H1 (cell line): ENCODE data around the gene THAP11. TPM values are rescaled to one million over a fixed set of nuclear protein-coding genes. Genes with fewer than 3 reads are reported as not detected.

Experiments
- POLR2AphosphoS5 ChIP-seq: IDR thresholded peaks from 2 replicates; pipeline ENCODE4 v1.6.1; 2011; ENCODE audit warnings: low read depth, low read length
- RBBP5 ChIP-seq: IDR thresholded peaks from 2 replicates; pipeline ENCODE4 v1.7.1; 2012; ENCODE audit warnings: low read depth, mild to moderate bottlenecking, inconsistent platforms, low read length, moderate library complexity, borderline replicate concordance
- YY1 ChIP-seq: IDR thresholded peaks from 2 replicates; pipeline ENCODE4 v1.6.1; 2011; ENCODE audit warnings: low read depth, mild to moderate bottlenecking, low read length
- polyA plus RNA-seq, 7 experiments: library from polyadenylated mRNA; depleted of rRNA in 3 of 7; stranded (reverse) in 5 of 7; unstranded in 2 of 7; fragments of >200 nt in 5 of 7; fragments of 200-250 nt in 2 of 7; gene quantifications; 1 replicate in 5 of 7; 2 replicates in 1 of 7; 4 replicates in 1 of 7; pipeline versions ENCODE4 v1.2.1 to v1.2.3, GENCODE V29; 2011 to 2013; ENCODE audit warnings: missing spikeins in 2 of 7, mixed read lengths in 2 of 7
- total RNA-seq: library from RNA; stranded (reverse); fragmentation: NEBNext Ultra II Directional; extraction: Animal tissue kit (Norgen Biotek cat#: 25700); gene quantifications from 2 replicates; pipeline ENCODE4 v1.2.1, GENCODE V29; 2021
- TF ChIP-seq, protein P1 (sequence below): fragments of 300-600 bp; sonication (generic); IDR thresholded peaks from 2 replicates; pipeline ENCODE4 v1.7.1; 2012; ENCODE audit warnings: low read length, moderate library complexity, mild to moderate bottlenecking, inconsistent platforms; ENCODE audit not compliant: insufficient replicate concordance

THAP11 gene
- total and polyA plus RNA-seq, 2 of the 8 experiments (the other 6 are each of a cell fraction or from before 2014, with no cell fraction given) = 50.8 to 54.8 TPM

DNA sequence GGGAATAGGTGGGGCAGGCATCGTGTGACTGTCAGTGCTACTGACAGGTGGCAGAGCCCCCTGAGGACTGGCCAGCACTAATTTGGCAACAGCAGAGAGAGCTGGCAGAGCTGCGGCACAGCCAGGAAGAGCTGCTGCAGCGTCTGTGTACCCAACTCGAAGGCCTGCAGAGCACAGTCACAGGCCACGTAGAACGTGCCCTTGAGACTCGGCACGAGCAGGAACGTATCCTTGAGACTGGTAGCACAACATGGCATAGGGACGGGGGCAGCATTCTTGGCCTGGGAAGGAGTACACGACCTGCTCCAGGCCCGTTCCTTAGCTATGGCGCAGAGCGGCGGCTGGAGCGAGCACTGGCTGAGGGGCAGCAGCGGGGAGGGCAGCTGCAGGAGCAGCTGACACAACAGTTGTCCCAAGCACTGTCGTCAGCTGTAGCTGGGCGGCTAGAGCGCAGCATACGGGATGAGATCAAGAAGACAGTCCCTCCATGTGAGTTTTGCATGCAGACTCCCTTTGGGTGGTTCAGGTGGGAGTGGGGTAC lies 39.6 kb downstream of the THAP11 start (continued):
- TF ChIP-seq, protein P1, sequence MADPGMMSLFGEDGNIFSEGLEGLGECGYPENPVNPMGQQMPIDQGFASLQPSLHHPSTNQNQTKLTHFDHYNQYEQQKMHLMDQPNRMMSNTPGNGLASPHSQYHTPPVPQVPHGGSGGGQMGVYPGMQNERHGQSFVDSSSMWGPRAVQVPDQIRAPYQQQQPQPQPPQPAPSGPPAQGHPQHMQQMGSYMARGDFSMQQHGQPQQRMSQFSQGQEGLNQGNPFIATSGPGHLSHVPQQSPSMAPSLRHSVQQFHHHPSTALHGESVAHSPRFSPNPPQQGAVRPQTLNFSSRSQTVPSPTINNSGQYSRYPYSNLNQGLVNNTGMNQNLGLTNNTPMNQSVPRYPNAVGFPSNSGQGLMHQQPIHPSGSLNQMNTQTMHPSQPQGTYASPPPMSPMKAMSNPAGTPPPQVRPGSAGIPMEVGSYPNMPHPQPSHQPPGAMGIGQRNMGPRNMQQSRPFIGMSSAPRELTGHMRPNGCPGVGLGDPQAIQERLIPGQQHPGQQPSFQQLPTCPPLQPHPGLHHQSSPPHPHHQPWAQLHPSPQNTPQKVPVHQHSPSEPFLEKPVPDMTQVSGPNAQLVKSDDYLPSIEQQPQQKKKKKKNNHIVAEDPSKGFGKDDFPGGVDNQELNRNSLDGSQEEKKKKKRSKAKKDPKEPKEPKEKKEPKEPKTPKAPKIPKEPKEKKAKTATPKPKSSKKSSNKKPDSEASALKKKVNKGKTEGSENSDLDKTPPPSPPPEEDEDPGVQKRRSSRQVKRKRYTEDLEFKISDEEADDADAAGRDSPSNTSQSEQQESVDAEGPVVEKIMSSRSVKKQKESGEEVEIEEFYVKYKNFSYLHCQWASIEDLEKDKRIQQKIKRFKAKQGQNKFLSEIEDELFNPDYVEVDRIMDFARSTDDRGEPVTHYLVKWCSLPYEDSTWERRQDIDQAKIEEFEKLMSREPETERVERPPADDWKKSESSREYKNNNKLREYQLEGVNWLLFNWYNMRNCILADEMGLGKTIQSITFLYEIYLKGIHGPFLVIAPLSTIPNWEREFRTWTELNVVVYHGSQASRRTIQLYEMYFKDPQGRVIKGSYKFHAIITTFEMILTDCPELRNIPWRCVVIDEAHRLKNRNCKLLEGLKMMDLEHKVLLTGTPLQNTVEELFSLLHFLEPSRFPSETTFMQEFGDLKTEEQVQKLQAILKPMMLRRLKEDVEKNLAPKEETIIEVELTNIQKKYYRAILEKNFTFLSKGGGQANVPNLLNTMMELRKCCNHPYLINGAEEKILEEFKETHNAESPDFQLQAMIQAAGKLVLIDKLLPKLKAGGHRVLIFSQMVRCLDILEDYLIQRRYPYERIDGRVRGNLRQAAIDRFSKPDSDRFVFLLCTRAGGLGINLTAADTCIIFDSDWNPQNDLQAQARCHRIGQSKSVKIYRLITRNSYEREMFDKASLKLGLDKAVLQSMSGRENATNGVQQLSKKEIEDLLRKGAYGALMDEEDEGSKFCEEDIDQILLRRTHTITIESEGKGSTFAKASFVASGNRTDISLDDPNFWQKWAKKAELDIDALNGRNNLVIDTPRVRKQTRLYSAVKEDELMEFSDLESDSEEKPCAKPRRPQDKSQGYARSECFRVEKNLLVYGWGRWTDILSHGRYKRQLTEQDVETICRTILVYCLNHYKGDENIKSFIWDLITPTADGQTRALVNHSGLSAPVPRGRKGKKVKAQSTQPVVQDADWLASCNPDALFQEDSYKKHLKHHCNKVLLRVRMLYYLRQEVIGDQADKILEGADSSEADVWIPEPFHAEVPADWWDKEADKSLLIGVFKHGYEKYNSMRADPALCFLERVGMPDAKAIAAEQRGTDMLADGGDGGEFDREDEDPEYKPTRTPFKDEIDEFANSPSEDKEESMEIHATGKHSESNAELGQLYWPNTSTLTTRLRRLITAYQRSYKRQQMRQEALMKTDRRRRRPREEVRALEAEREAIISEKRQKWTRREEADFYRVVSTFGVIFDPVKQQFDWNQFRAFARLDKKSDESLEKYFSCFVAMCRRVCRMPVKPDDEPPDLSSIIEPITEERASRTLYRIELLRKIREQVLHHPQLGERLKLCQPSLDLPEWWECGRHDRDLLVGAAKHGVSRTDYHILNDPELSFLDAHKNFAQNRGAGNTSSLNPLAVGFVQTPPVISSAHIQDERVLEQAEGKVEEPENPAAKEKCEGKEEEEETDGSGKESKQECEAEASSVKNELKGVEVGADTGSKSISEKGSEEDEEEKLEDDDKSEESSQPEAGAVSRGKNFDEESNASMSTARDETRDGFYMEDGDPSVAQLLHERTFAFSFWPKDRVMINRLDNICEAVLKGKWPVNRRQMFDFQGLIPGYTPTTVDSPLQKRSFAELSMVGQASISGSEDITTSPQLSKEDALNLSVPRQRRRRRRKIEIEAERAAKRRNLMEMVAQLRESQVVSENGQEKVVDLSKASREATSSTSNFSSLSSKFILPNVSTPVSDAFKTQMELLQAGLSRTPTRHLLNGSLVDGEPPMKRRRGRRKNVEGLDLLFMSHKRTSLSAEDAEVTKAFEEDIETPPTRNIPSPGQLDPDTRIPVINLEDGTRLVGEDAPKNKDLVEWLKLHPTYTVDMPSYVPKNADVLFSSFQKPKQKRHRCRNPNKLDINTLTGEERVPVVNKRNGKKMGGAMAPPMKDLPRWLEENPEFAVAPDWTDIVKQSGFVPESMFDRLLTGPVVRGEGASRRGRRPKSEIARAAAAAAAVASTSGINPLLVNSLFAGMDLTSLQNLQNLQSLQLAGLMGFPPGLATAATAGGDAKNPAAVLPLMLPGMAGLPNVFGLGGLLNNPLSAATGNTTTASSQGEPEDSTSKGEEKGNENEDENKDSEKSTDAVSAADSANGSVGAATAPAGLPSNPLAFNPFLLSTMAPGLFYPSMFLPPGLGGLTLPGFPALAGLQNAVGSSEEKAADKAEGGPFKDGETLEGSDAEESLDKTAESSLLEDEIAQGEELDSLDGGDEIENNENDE = no peak
- TF ChIP-seq POLR2AphosphoS5 = no peak
- TF ChIP-seq RBBP5 = no peak
- TF ChIP-seq YY1 = no peak
- TF ChIP-seq, all 59 proteins: peak for 0
